CD4-positive, alpha-beta memory T cell (primary cell): ENCODE results near the gene XPNPEP1. TPM values are rescaled to one million over a fixed set of nuclear protein-coding genes. Genes with fewer than 3 reads are reported as not detected.

ENCODE experiments used
- CTCF ChIA-PET: fragments of 350-600 bp; sonication (Branson Sonifier 250); formaldehyde crosslinking; loops from one replicate; lab custom pipeline; 2021; ENCODE audit warnings: inconsistent platforms; ENCODE audit not compliant: partially characterized antibody; lab: Charles Lee
- POLR2A ChIA-PET: fragments of 350-600 bp; sonication (Branson Sonifier 250); formaldehyde crosslinking; loops from one replicate; lab custom pipeline; 2021; ENCODE audit not compliant: partially characterized antibody; lab: Charles Lee
- DNase-seq, 5 donors: peaks; one replicate each; pipeline versions ENCODE4 v3.0.0 to v3.0.0-alpha.2; 2020 to 2022; ENCODE audit warnings: mixed read lengths in 1 of 5
- H3K27ac ChIP-seq: one replicate; pipeline ENCODE4 v1.7.0; 2013; ENCODE audit warnings: low read depth, low read length
- H3K27me3 ChIP-seq: 2 replicates; pipeline ENCODE4 v1.7.0; 2013; ENCODE audit warnings: mild to moderate bottlenecking, low read length, moderate library complexity; ENCODE audit not compliant: insufficient read depth
- H3K36me3 ChIP-seq: 2 replicates; pipeline ENCODE4 v1.7.0; 2013; ENCODE audit warnings: mild to moderate bottlenecking, low read length, moderate library complexity; ENCODE audit not compliant: insufficient read depth
- H3K4me1 ChIP-seq: 2 replicates; pipeline ENCODE4 v1.7.0; 2013; ENCODE audit warnings: mild to moderate bottlenecking, low read length, moderate library complexity; ENCODE audit not compliant: insufficient read depth
- H3K4me3 ChIP-seq, 2 donors: one replicate each; pipeline ENCODE4 v1.7.0; 2013; ENCODE audit warnings: low read length in 2 of 2, mild to moderate bottlenecking in 1 of 2
- H3K9me3 ChIP-seq, 2 donors: one replicate each; pipeline ENCODE4 v1.7.0; 2013; ENCODE audit warnings: low read length in 2 of 2, control low read depth in 1 of 2; ENCODE audit not compliant: control insufficient read depth in 1 of 2
- H3K27ac Mint-ChIP-seq, 7 donors: one replicate each; pipeline ENCODE4 v1.8.0; 2020 to 2021; ENCODE audit warnings: mixed read lengths in 7 of 7, mild to moderate bottlenecking in 6 of 7, inconsistent platforms in 3 of 7, moderate library complexity in 3 of 7
- H3K27me3 Mint-ChIP-seq, 2 donors: one replicate each; pipeline ENCODE4 v1.8.0; 2020 to 2021; ENCODE audit warnings: mixed read lengths in 2 of 2
- H3K36me3 Mint-ChIP-seq, 2 donors: one replicate each; pipeline ENCODE4 v1.8.0; 2020 to 2021; ENCODE audit warnings: mixed read lengths in 2 of 2, inconsistent platforms in 1 of 2, mild to moderate bottlenecking in 1 of 2
- H3K4me1 Mint-ChIP-seq, 4 donors: one replicate each; pipeline ENCODE4 v1.8.0; 2020 to 2021; ENCODE audit warnings: mixed read lengths in 4 of 4, mild to moderate bottlenecking in 1 of 4
- H3K4me3 Mint-ChIP-seq, 8 donors: one replicate each; pipeline ENCODE4 v1.8.0; 2020 to 2021; ENCODE audit warnings: mixed read lengths in 8 of 8, mild to moderate bottlenecking in 7 of 8, moderate library complexity in 6 of 8, inconsistent platforms in 3 of 8
- H3K9me3 Mint-ChIP-seq, 8 donors: one replicate each; pipeline ENCODE4 v1.8.0; 2020 to 2021; ENCODE audit warnings: mixed read lengths in 8 of 8, mild to moderate bottlenecking in 5 of 8, inconsistent platforms in 3 of 8, moderate library complexity in 1 of 8
- intact Hi-C: fragments of 100-400 bp; cut with micrococcal nuclease; formaldehyde crosslinking; loops from one replicate; pipeline ENCODE4 v1.15.1; 2023
- polyA plus RNA-seq, 2 donors: library from polyadenylated mRNA; unstranded; fragments of 300-500 nt; fragmentation: Illumina TruSeq; gene quantifications; one replicate each; pipeline ENCODE4 v1.2.3, GENCODE V29; 2021
- total RNA-seq, 2 experiments: library from RNA; stranded (reverse); gene quantifications; one replicate each; pipeline ENCODE4 v1.2.3, GENCODE V29; 2021

The XPNPEP1 gene
- total and polyA plus RNA-seq, 4 experiments from 2014 or later, result 24.7 to 63.3 (median 49.5) TPM

GRCh38 chr10:109959259-109960145 lies 36.2 kb upstream of the XPNPEP1 start:
- H3K36me3 ChIP-seq, result no peaks in the 10 kb centered on the region
- Mint-ChIP-seq H3K36me3 (no peaks in the 10 kb centered on the region), H3K9me3 (no peaks in the 10 kb centered on the region), H3K27me3 (no peaks in the 10 kb centered on the region), H3K4me3 (no peak overlapping the region), H3K4me1 (peaks cover 0 to 4% (median 2%) of the 10 kb centered on the region in 4 donors), H3K27ac (peak overlapping the region in 1 of 7 donors; percentile 72)
- CTCF ChIA-PET, result no interaction called here
- intact Hi-C loops, result loop anchor here (5.0 kb wide), 2 partner anchors 37 to 53 kb away; partner anchors contain the start of gene XPNPEP1
- H3K9me3 ChIP-seq, result no peaks in the 10 kb centered on the region
- no peaks in the 10 kb centered on the region for H3K4me1 ChIP-seq
- POLR2A ChIA-PET, result no interaction called here
- no peaks in the 10 kb centered on the region for H3K27me3 ChIP-seq
- no peak for DNase-seq
- H3K27ac ChIP-seq, result no peak overlapping the region
- no peak overlapping the region for H3K4me3 ChIP-seq

DNA sequence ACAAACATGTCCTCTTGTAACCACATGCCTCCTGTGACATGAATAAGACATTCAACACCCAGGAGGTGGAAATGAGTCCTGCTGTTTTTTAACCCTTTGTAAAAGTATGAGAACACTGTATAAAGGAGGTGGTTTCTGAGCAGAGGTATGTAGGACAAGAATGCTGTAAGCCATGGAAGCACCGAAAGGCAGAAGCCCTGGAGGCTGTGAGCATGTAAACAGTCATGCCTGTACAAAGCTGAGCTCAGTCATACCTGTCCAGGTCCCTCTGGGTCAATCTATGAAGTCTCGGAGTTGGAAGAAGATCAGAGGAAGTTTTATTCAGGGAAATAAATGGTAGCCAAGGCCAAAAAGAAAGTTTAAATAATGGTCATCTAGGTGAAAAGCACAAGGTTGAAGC lies 34.7 kb upstream of the XPNPEP1 start:
- Histone ChIP-seq H3K27me3 (no peaks in the 10 kb centered on the region), H3K4me1 (no peaks in the 10 kb centered on the region), H3K4me3 (no peak overlapping the region), H3K27ac (no peak overlapping the region), H3K36me3 (no peaks in the 10 kb centered on the region), H3K9me3 (no peaks in the 10 kb centered on the region)
- H3K9me3 Mint-ChIP-seq, result no peaks in the 10 kb centered on the region
- no peak for DNase-seq
- no peak overlapping the region for H3K27ac Mint-ChIP-seq
- H3K36me3 Mint-ChIP-seq, result no peaks in the 10 kb centered on the region
- peaks cover 0 to 4% (median under 1%) of the 10 kb centered on the region in 4 donors for H3K4me1 Mint-ChIP-seq
- H3K4me3 Mint-ChIP-seq, result no peak overlapping the region
- POLR2A ChIA-PET, result no interaction called here
- intact Hi-C loops, result loop anchor here (5.0 kb wide), 2 partner anchors 36 to 54 kb away; partner anchors contain the start of gene XPNPEP1
- H3K27me3 Mint-ChIP-seq, result no peaks in the 10 kb centered on the region
- CTCF ChIA-PET, result interaction anchor here (1.2 to 2.3 kb wide), 6 partner anchors 10 to 124 kb away, joined by 3 to 23 read pairs (median 6); no protein-coding TSS in a partner anchor

GRCh38 chr10:109957092-109957797 lies 33.9 kb upstream of the XPNPEP1 start:
- Mint-ChIP-seq H3K9me3 (no peaks in the 10 kb centered on the region), H3K4me1 (peaks cover 0 to 4% (median under 1%) of the 10 kb centered on the region in 4 donors), H3K27me3 (no peaks in the 10 kb centered on the region), H3K4me3 (no peak overlapping the region), H3K27ac (no peak overlapping the region), H3K36me3 (no peaks in the 10 kb centered on the region)
- H3K9me3 ChIP-seq, result no peaks in the 10 kb centered on the region
- no peaks in the 10 kb centered on the region for H3K4me1 ChIP-seq
- no peaks in the 10 kb centered on the region for H3K36me3 ChIP-seq
- ChIA-PET POLR2A (interaction anchor here (0.6 to 1.2 kb wide), 3 partner anchors 55 to 73 kb away, joined by 3 to 4 read pairs (median 3); no protein-coding TSS in a partner anchor), CTCF (interaction anchor here (0.9 to 2.3 kb wide), 13 partner anchors 11 to 155 kb away, joined by 3 to 23 read pairs (median 4); no protein-coding TSS in a partner anchor)
- H3K4me3 ChIP-seq, result no peak overlapping the region
- H3K27ac ChIP-seq, result no peak overlapping the region
- intact Hi-C loops, result loop anchor here (2.0 to 5.0 kb wide), 3 partner anchors 35 to 72 kb away; partner anchors contain the start of gene XPNPEP1
- H3K27me3 ChIP-seq, result no peaks in the 10 kb centered on the region
- DNase-seq, result no peak

DNA sequence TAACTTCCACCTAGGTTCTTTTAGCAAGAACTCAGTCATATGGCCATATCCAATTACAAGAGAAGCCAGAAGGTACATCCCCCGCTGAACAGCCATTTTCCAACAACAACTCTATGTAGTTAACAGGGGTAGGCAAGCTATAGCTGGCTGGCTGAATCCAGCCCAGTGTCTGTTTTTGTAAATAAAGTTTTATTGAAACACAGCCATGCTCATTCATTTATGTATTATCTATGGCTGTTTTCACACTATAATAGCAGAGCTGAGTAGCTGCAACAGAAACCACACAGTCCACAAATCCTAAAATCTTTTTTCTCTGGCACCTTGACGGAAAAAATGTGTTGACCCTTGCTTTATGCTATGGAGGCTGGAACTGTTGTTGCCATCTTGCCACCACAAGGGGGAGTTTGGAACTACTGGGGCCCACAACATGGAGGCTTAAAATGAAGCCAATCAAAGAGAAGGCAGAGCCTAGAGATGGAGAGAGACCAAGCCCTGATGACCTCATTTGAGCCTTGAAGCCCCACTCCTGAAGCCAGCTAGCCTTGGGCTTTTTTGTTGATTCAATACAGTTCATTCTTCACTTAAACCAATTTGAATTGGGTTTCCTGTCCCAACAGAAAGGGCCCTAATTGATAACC lies 33.3 kb upstream of the XPNPEP1 start:
- no peaks in the 10 kb centered on the region for H3K36me3 Mint-ChIP-seq
- H3K27me3 Mint-ChIP-seq, result no peaks in the 10 kb centered on the region
- POLR2A ChIA-PET, result interaction anchor here (0.6 to 1.2 kb wide), 3 partner anchors 54 to 73 kb away, joined by 3 to 4 read pairs (median 3); no protein-coding TSS in a partner anchor
- Histone ChIP-seq H3K4me3 (no peak overlapping the region), H3K27me3 (no peaks in the 10 kb centered on the region), H3K27ac (no peak overlapping the region), H3K9me3 (no peaks in the 10 kb centered on the region), H3K36me3 (no peaks in the 10 kb centered on the region), H3K4me1 (no peaks in the 10 kb centered on the region)
- peak in 4 of 5 donors; percentile 11 to 32 (median 14) for DNase-seq
- intact Hi-C loops, result loop anchor here (2.0 to 5.0 kb wide), 3 partner anchors 34 to 72 kb away; partner anchors contain the start of gene XPNPEP1
- H3K27ac Mint-ChIP-seq, result peak overlapping the region in 1 of 7 donors; percentile 24
- H3K4me3 Mint-ChIP-seq, result no peak overlapping the region
- H3K9me3 Mint-ChIP-seq, result no peaks in the 10 kb centered on the region
- peaks cover 0 to 4% (median under 1%) of the 10 kb centered on the region in 4 donors for H3K4me1 Mint-ChIP-seq
- CTCF ChIA-PET, result interaction anchor here (0.7 to 2.3 kb wide), 13 partner anchors 13 to 156 kb away, joined by 3 to 23 read pairs (median 4); no protein-coding TSS in a partner anchor

DNA sequence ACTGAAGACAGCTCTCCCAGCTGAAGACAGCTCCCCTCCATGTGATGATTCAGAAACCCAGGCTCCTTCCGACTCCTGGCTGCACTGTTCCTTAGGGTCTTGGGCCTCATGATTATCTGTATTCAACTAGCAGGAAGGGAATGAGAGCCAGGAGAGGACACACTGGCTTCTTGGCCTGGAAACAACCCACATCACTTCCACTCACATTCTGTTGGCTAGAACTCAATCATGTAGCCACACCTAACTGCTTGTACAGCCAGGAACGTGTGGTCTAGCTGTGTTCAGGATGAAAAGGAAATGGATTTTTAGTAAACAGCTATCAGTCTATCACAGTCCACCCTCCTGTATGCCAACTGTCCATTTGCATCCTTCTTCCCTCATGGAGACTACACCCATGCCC lies 30.5 kb upstream of the XPNPEP1 start:
- no peaks in the 10 kb centered on the region for H3K27me3 Mint-ChIP-seq
- DNase-seq, result no peak
- no peaks in the 10 kb centered on the region for H3K36me3 Mint-ChIP-seq
- H3K4me3 Mint-ChIP-seq, result no peak overlapping the region
- H3K27ac Mint-ChIP-seq, result no peak overlapping the region
- Histone ChIP-seq H3K4me1 (no peaks in the 10 kb centered on the region), H3K36me3 (no peaks in the 10 kb centered on the region), H3K9me3 (no peaks in the 10 kb centered on the region), H3K4me3 (no peak overlapping the region), H3K27ac (no peak overlapping the region), H3K27me3 (no peaks in the 10 kb centered on the region)
- CTCF ChIA-PET, result interaction anchor here (0.6 to 2.2 kb wide), 4 partner anchors 13 to 81 kb away, joined by 3 to 11 read pairs (median 4); no protein-coding TSS in a partner anchor
- POLR2A ChIA-PET, result no interaction called here
- H3K4me1 Mint-ChIP-seq, result peaks cover 0 to 4% (median under 1%) of the 10 kb centered on the region in 4 donors
- H3K9me3 Mint-ChIP-seq, result no peaks in the 10 kb centered on the region
- intact Hi-C loops, result no loop called here

GRCh38 chr10:109952526-109952925 lies 29.2 kb upstream of the XPNPEP1 start:
- no peak overlapping the region for H3K4me3 Mint-ChIP-seq
- H3K4me1 Mint-ChIP-seq, result peaks cover 0 to 4% (median under 1%) of the 10 kb centered on the region in 4 donors
- intact Hi-C loops, result no loop called here
- Histone ChIP-seq H3K4me1 (no peaks in the 10 kb centered on the region), H3K27me3 (no peaks in the 10 kb centered on the region), H3K36me3 (no peaks in the 10 kb centered on the region), H3K9me3 (no peaks in the 10 kb centered on the region), H3K27ac (no peak overlapping the region), H3K4me3 (no peak overlapping the region)
- H3K27ac Mint-ChIP-seq, result no peak overlapping the region
- H3K27me3 Mint-ChIP-seq, result no peaks in the 10 kb centered on the region
- H3K9me3 Mint-ChIP-seq, result no peaks in the 10 kb centered on the region
- ChIA-PET CTCF (interaction anchor here (1.1 to 2.2 kb wide), 2 partner anchors 18 to 68 kb away, joined by 3 to 11 read pairs; no protein-coding TSS in a partner anchor), POLR2A (no interaction called here)
- no peaks in the 10 kb centered on the region for H3K36me3 Mint-ChIP-seq
- DNase-seq, result no peak
